Vagina (tissue), 2 donors: Measurements from ENCODE around the gene NABP2.
"Not testable (repeated sequence)": the region's sequence is repeated elsewhere in the genome, so short reads cannot be mapped to it uniquely, and the experiment has no call there.

ENCODE experiments used
- CTCF ChIP-seq, 3 experiments: fragments of 450-650 bp in 2 of 3; fragments of 200-600 bp in 1 of 3; sonication (generic) in 1 of 3; IDR thresholded peaks; one replicate each; pipeline ENCODE4 v1.5.1; 2017 to 2019; ENCODE audit warnings: antibody characterized with exemption in 3 of 3, mild to moderate bottlenecking in 2 of 3, moderate library complexity in 2 of 3
- POLR2A ChIP-seq, 2 donors: fragments of 450-650 bp; IDR thresholded peaks; one replicate each; pipeline ENCODE4 v1.6.1; 2017; ENCODE audit warnings: antibody characterized with exemption in 2 of 2, mild to moderate bottlenecking in 2 of 2, moderate library complexity in 2 of 2

DNA sequence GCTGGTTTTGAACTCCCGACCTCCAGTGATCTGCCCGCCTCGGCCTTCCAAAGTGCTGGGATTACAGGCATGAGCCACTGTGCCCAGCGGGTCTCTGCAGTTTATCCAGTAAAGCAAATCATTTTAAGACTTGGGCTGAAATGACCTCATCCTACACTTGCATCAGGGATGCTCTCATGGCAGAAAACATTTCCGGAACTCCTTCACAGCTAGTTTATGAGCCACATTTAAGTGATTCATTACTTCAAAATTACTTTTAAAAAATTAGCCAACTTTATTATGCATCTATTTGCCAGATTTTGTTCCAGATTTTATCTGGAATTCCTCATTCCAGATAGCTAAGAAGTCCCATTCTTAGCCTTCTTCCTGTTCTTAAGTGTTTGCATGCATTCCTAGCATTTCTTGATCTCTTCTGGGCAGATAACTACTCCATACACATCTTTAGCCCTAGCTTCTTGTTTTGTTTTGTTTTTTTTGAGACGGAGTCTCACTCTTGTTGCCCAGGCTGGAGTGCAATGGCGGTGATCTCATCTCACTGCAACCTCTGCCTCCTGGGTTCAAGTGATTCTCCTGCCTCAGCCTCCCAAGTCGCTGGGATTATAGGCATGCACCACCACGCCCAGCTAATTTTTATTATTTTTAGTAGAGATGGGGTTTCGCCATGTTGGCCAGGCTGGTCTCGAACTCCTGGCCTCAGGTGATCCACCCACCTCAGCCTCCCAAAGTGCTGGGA, 27.2 kb upstream of the NABP2 start:
- TF ChIP-seq CTCF, POLR2A (IDR thresholded peaks at IDR 0.05): not testable (repeated sequence)
